Fibroblast of lung (primary cell): Measurements from ENCODE around the gene PLA2G7. TPM values are rescaled to one million over a fixed set of nuclear protein-coding genes. Genes with fewer than 3 reads are reported as not detected.

Source experiments
- DNase-seq, 2 donors: peaks; one replicate each; pipeline versions ENCODE4 v3.0.0 to v3.0.0-alpha.2; 2010; ENCODE audit warnings: low read depth in 2 of 2
- H2AFZ ChIP-seq: 2 replicates; pipeline ENCODE4 v1.5.1; 2012; ENCODE audit warnings: low read length, control low read depth, inconsistent platforms
- H3K27ac ChIP-seq: 2 replicates; pipeline ENCODE4 v1.5.1; 2011; ENCODE audit warnings: low read length, control low read depth; ENCODE audit not compliant: insufficient read depth
- H3K27me3 ChIP-seq: 2 replicates; pipeline ENCODE4 v1.5.1; 2011; ENCODE audit warnings: mild to moderate bottlenecking, low read length; ENCODE audit not compliant: control insufficient read depth, insufficient read depth
- H3K36me3 ChIP-seq: 2 replicates; pipeline ENCODE4 v1.5.1; 2011; ENCODE audit warnings: low read length; ENCODE audit not compliant: control insufficient read depth, insufficient read depth
- H3K4me1 ChIP-seq: 2 replicates; pipeline ENCODE4 v1.5.1; 2011; ENCODE audit warnings: low read length; ENCODE audit not compliant: control insufficient read depth, insufficient read depth; ENCODE audit errors: extremely low read depth
- H3K4me2 ChIP-seq: 2 replicates; pipeline ENCODE4 v1.5.1; 2011; ENCODE audit warnings: low read length, control low read depth; ENCODE audit not compliant: insufficient read depth; ENCODE audit errors: extremely low read depth
- H3K4me3 ChIP-seq, 4 experiments: fragments of 200-600 bp in 1 of 4; sonication (generic) in 1 of 4; replicated peaks in 1 of 4; 2 replicates each; pipeline ENCODE4 v1.5.1; 2011 to 2016; ENCODE audit warnings: low read length in 4 of 4, low read depth in 3 of 4, mild to moderate bottlenecking in 3 of 4, control low read depth in 2 of 4, inconsistent platforms in 1 of 4, mixed read lengths in 1 of 4; ENCODE audit not compliant: insufficient read depth in 1 of 4; ENCODE audit errors: control extremely low read depth in 1 of 4
- H3K79me2 ChIP-seq: 2 replicates; pipeline ENCODE4 v1.5.1; 2012; ENCODE audit warnings: mild to moderate bottlenecking, low read length, inconsistent platforms; ENCODE audit not compliant: control insufficient read depth, insufficient read depth
- H3K9ac ChIP-seq: 2 replicates; pipeline ENCODE4 v1.5.1; 2011; ENCODE audit warnings: mild to moderate bottlenecking, low read length, control low read depth; ENCODE audit not compliant: insufficient read depth
- H3K9me3 ChIP-seq: 2 replicates; pipeline ENCODE4 v1.5.1; 2012; ENCODE audit warnings: low read depth, low read length; ENCODE audit not compliant: control insufficient read depth, insufficient read depth
- H4K20me1 ChIP-seq: 2 replicates; pipeline ENCODE4 v1.5.1; 2011; ENCODE audit warnings: low read length; ENCODE audit not compliant: control insufficient read depth, insufficient read depth; ENCODE audit errors: extremely low read depth
- EZH2 ChIP-seq: IDR thresholded peaks from 2 replicates; pipeline ENCODE4 v1.5.1; 2012; ENCODE audit warnings: low read length, control low read depth, mild to moderate bottlenecking; ENCODE audit errors: missing control alignments
- polyA plus RNA-seq, 2 donors: library from polyadenylated mRNA; depleted of rRNA in 1 of 2; stranded (reverse) in 1 of 2; unstranded in 1 of 2; fragments of >200 nt; gene quantifications; 2 replicates each; pipeline ENCODE4 v1.2.1, GENCODE V29; 2011 to 2012; ENCODE audit warnings: missing spikeins in 1 of 2
- total RNA-seq: library from RNA; depleted of rRNA; stranded (reverse); fragments of >200 nt; gene quantifications from 2 replicates; pipeline ENCODE4 v1.2.1, GENCODE V29; 2014
- TF ChIP-seq, protein P1 (sequence below), 2 donors: IDR thresholded peaks in 1 of 2; conservative IDR thresholded peaks in 1 of 2; 1 replicate in 1 of 2; 2 replicates in 1 of 2; pipeline ENCODE4 v1.5.1; 2011 to 2012; ENCODE audit warnings: low read length in 2 of 2, control low read depth in 1 of 2, inconsistent platforms in 1 of 2, low read depth in 1 of 2, mild to moderate bottlenecking in 1 of 2

PLA2G7 gene
- total and polyA plus RNA-seq, 2 donors (not counting 1 experiment from before 2014, with no cell fraction given): not detected

DNA sequence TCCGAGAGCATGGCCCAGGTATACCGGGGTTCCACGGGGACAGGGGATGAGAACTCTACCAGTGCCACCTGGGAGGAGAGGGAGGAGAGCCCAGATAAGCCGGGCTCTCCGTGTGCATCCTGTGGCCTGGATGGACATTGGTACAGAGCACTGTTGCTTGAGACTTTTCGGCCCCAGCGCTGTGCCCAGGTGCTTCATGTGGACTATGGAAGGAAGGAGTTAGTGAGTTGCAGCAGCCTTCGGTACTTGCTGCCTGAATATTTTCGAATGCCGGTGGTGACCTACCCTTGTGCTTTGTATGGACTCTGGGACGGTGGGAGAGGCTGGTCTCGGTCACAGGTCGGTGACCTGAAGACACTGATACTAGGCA lies 46.2 kb downstream of the PLA2G7 start:
- Histone ChIP-seq H3K27me3 (no peaks in the 10 kb centered on the region), H3K27ac (no peak overlapping the region), H3K4me1 (no peaks in the 10 kb centered on the region), H3K4me2 (no peak overlapping the region), H3K9me3 (no peaks in the 10 kb centered on the region), H3K36me3 (no peaks in the 10 kb centered on the region), H3K9ac (no peak overlapping the region), H4K20me1 (no peaks in the 10 kb centered on the region), H2AFZ (no peak overlapping the region), H3K4me3 (no peak overlapping the region), H3K79me2 (no peaks in the 10 kb centered on the region)
- TF ChIP-seq, protein P1, sequence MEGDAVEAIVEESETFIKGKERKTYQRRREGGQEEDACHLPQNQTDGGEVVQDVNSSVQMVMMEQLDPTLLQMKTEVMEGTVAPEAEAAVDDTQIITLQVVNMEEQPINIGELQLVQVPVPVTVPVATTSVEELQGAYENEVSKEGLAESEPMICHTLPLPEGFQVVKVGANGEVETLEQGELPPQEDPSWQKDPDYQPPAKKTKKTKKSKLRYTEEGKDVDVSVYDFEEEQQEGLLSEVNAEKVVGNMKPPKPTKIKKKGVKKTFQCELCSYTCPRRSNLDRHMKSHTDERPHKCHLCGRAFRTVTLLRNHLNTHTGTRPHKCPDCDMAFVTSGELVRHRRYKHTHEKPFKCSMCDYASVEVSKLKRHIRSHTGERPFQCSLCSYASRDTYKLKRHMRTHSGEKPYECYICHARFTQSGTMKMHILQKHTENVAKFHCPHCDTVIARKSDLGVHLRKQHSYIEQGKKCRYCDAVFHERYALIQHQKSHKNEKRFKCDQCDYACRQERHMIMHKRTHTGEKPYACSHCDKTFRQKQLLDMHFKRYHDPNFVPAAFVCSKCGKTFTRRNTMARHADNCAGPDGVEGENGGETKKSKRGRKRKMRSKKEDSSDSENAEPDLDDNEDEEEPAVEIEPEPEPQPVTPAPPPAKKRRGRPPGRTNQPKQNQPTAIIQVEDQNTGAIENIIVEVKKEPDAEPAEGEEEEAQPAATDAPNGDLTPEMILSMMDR (conservative IDR thresholded peaks at IDR 0.05 in 1 of 2, IDR thresholded peaks at IDR 0.05 in 1 of 2; ENCODE audit: low read depth in 1 of 2, low read length in 2 of 2): no peak
- no peak for TF ChIP-seq EZH2
- DNase-seq: no peak

- Histone ChIP-seq H3K27ac (no peak overlapping the region), H3K4me1 (no peaks in the 10 kb centered on the region), H3K9me3 (no peaks in the 10 kb centered on the region), H3K9ac (no peak overlapping the region), H3K79me2 (no peaks in the 10 kb centered on the region), H2AFZ (no peak overlapping the region), H3K4me2 (no peak overlapping the region), H3K4me3 (no peak overlapping the region), H4K20me1 (no peaks in the 10 kb centered on the region), H3K27me3 (no peaks in the 10 kb centered on the region), H3K36me3 (no peaks in the 10 kb centered on the region)
- TF ChIP-seq EZH2: no peak
- TF ChIP-seq, protein P1 (conservative IDR thresholded peaks at IDR 0.05 in 1 of 2, IDR thresholded peaks at IDR 0.05 in 1 of 2; ENCODE audit: low read depth in 1 of 2, low read length in 2 of 2): no peak
- no peak for DNase-seq
Measured at GRCh38 chr6:46688117-46688965, 46.8 kb downstream of the PLA2G7 start.

DNA sequence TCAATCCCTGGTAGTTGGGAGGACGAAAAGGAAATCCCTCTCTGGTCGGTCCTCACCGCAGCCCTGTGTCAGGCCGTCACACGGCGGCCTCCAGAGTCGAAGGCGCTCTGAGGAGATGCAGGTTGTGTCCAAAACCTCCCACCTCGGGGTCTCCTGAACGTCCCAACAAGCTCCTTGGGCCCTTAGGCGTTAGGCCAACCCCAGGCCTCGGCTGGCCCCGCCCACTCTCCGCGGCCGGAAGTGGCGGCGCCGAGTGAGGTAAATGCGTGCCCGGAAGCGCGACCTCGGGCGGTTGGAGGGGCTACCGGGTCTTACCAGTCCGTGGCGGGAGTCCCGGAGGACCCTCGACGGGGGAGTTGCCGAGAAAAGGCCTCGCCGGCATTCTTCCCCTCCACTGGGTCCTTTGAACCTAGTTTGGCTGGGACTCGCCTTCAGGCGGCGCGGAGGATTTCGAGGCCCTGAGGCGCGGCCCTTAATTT lies 47.5 kb downstream of the PLA2G7 start, which contains the start of gene TDRD6:
TSS of gene TDRD6 (plus strand) at position 267 of the 479 bp plus-strand sequence. CDS start 244 bp downstream, outside the sequence.
- DNase-seq: no peak
- no peaks in the 10 kb centered on the region for H3K9me3 ChIP-seq
- H3K9ac ChIP-seq: no peak within 1 kb of the TSS
- TF ChIP-seq EZH2: no peak
- TF ChIP-seq, protein P1 (conservative IDR thresholded peaks at IDR 0.05 in 1 of 2, IDR thresholded peaks at IDR 0.05 in 1 of 2; ENCODE audit: low read depth in 1 of 2, low read length in 2 of 2): no peak
- no peaks in the 10 kb centered on the region for H3K36me3 ChIP-seq
- no peaks in the 10 kb centered on the region for H4K20me1 ChIP-seq
- no peaks in the 10 kb centered on the region for H3K4me1 ChIP-seq
- no peak within 1 kb of the TSS for H2AFZ ChIP-seq
- H3K27ac ChIP-seq: no peak within 1 kb of the TSS
- H3K79me2 ChIP-seq: no peaks in the 10 kb centered on the region
- no peak within 1 kb of the TSS for H3K4me3 ChIP-seq
- H3K27me3 ChIP-seq: no peaks in the 10 kb centered on the region
- no peak within 1 kb of the TSS for H3K4me2 ChIP-seq
